GM18868 (cell line): ENCODE data around the gene TEX51.

Experiments
- ATAC-seq: cut with Tn5 transposase; IDR thresholded peaks from one replicate; pipeline ENCODE4 v1.9.1; 2021; ENCODE audit warnings: mild to moderate bottlenecking, moderate library complexity; ENCODE audit not compliant: unreplicated experiment

TEX51 gene

GRCh38 chr2:126911111-126911796 is 12.6 kb downstream of the TEX51 start:
- no peak for ATAC-seq

GRCh38 chr2:126912201-126912600 is 13.5 kb downstream of the TEX51 start:
- no peak for ATAC-seq

GRCh38 chr2:126913329-126913728 is 14.6 kb downstream of the TEX51 start:
- ATAC-seq: no peak

- no peak for ATAC-seq
Observed at GRCh38 chr2:126913881-126914615, 15.4 kb downstream of the TEX51 start.

- ATAC-seq: no peak
Observed at GRCh38 chr2:126914811-126915500, 16.3 kb downstream of the TEX51 start.

- ATAC-seq: no peak
Observed at GRCh38 chr2:126915903-126916302, 17.2 kb downstream of the TEX51 start.

GRCh38 chr2:126916744-126917143 is 18.1 kb downstream of the TEX51 start:
- ATAC-seq: no peak

GRCh38 chr2:126921066-126921465 is 22.4 kb downstream of the TEX51 start:
- no peak for ATAC-seq

GRCh38 chr2:126930970-126931590 is 32.4 kb downstream of the TEX51 start:
- ATAC-seq: no peak

- no peak for ATAC-seq
Observed at GRCh38 chr2:126932529-126932928, 33.8 kb downstream of the TEX51 start.

GRCh38 chr2:126932966-126933710 is 34.4 kb downstream of the TEX51 start:
- no peak for ATAC-seq

- ATAC-seq: no peak
Observed at GRCh38 chr2:126933711-126934091, 35.0 kb downstream of the TEX51 start.

GRCh38 chr2:126934809-126935208 is 36.1 kb downstream of the TEX51 start:
- no peak for ATAC-seq

- no peak for ATAC-seq
Observed at GRCh38 chr2:126935774-126936173, 37.1 kb downstream of the TEX51 start.

GRCh38 chr2:126936219-126936723 is 37.6 kb downstream of the TEX51 start:
- ATAC-seq: no peak

GRCh38 chr2:126940331-126940730 is 41.6 kb downstream of the TEX51 start:
- no peak for ATAC-seq

GRCh38 chr2:126942427-126943203 is 43.9 kb downstream of the TEX51 start:
- ATAC-seq: no peak

- no peak for ATAC-seq
Observed at GRCh38 chr2:126943612-126944348, 45.1 kb downstream of the TEX51 start.

- ATAC-seq: no peak
Observed at GRCh38 chr2:126945118-126945517, 46.4 kb downstream of the TEX51 start.
